Measurements from ENCODE around the gene PAN2. TPM values are rescaled to one million over a fixed set of nuclear protein-coding genes. Genes with fewer than 3 reads are reported as not detected.

The PAN2 gene
- total RNA-seq, 1 donor = 13.0 TPM

GRCh38 chr12:56317675-56318074, 16.1 kb downstream of the PAN2 start:
- H3K4me3 ChIP-seq (ENCODE audit: low read depth, low read length) = no peak overlapping the region
- DNase-seq (ENCODE audit: low read depth) = no peak
- TF ChIP-seq CTCF (IDR thresholded peaks at IDR 0.05; ENCODE audit: insufficient read depth, low read depth, low read length) = no peak

GRCh38 chr12:56315622-56316473, 18.0 kb downstream of the PAN2 start, which contains the start of gene CNPY2:
Gene CNPY2, minus strand, starts transcription at chr12:56315988. Its CDS starts 771 bp downstream, at chr12:56315217.
- TF ChIP-seq CTCF (IDR thresholded peaks at IDR 0.05; ENCODE audit: insufficient read depth, low read depth, low read length) = no peak
- peak; percentile 98 for DNase-seq (ENCODE audit: low read depth)
- H3K4me3 ChIP-seq (ENCODE audit: low read depth, low read length) = peak within 1 kb of the TSS; percentile 84

DNA sequence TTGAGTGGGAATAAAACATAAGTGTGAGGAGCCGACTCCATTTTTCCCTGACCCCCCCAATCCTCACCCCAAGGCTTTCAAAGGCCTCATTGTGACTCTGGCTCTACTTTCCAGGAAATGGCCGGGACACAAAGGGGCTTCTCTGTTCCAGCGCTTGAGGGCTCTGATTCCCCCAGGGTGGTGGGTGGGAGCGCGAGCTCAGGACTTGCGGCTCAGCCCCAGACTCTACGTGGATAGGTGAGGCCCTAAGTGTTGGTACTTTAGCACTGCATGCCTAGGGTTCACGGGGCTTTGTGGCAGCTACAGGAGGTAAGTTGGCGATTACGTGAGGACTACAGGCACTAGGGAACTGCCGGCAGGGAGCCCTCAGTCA, 18.6 kb downstream of the PAN2 start:
- peak overlapping the region; percentile 84 for H3K4me3 ChIP-seq (ENCODE audit: low read depth, low read length)
- TF ChIP-seq CTCF (IDR thresholded peaks at IDR 0.05; ENCODE audit: insufficient read depth, low read depth, low read length) = no peak
- no peak for DNase-seq (ENCODE audit: low read depth)

DNA sequence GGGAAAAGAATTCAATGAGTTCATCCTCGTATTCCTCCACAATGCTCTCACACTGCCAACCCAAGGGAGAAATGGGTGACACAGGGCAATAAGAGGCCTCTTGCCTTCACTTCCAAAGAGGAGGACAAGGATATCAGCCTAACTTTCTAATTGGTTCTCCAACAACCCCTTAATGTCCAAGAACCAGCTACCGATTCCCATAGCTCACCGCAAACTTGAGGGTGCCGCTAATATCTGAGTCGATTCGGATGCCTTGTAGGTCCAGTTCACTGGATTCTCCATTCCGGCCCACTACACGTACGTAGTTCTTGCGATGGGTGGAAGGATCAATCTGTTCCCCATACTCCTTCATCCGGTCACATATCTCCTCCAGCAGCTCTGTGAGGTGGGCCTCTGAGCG, 22.8 kb downstream of the PAN2 start:
- no peak overlapping the region for H3K4me3 ChIP-seq (ENCODE audit: low read depth, low read length)
- TF ChIP-seq CTCF (IDR thresholded peaks at IDR 0.05; ENCODE audit: insufficient read depth, low read depth, low read length) = no peak
- no peak for DNase-seq (ENCODE audit: low read depth)

DNA sequence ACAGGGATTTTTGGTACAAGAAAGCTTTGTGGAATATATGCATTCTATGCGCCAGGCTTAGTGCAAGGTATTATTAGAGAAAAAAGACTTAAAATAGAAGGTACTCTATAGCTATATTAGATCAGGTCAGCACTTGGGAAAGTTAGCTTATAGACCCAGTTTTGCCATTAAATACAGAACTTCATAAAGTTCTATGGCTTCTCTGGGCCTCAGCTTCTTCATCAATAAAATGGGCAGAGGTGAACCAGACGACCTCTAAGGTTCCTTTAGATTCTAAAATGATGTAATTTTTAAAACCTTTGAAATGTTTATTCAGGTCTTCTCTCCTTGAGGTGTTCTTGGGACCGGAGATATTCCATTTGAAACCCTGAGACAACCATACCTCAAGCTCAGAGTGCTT, 25.1 kb downstream of the PAN2 start:
- H3K4me3 ChIP-seq (ENCODE audit: low read depth, low read length) = no peak overlapping the region
- no peak for DNase-seq (ENCODE audit: low read depth)
- TF ChIP-seq CTCF (IDR thresholded peaks at IDR 0.05; ENCODE audit: insufficient read depth, low read depth, low read length) = no peak

DNA sequence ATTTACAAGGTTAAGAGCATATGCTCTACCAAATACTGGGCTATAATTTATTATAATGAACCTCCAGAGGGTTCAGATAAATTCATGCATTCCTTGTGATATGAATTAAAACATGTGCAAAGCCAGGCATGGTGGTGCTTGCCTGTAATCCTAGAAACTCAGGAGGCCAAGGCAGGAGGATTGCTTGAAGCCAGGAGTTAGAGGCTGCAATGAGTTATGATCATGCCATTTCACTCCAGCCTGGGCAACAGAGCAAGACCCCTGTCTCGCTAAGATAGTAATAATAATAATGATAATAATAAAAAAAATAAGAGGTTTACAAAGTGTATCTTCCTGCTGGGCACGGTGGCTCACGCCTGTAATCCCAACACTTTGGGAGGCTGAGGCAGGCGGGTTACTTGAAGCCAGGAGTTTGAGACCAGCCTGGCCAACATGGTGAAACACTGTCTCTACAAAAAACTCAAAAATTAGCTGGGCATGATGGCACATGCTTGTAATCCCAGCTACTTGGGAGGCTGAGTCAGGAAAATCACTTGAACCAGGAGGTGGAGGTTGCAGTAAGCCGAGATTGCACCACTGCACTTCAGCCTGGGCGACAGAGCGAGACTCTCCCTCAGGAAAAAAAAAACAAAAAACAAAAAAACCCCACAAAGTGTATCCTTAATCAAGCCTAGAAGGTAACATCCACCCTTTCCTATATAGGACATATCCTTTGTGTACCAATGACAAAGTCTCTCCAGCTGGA, 26.4 kb downstream of the PAN2 start:
- TF ChIP-seq CTCF (IDR thresholded peaks at IDR 0.05; ENCODE audit: insufficient read depth, low read depth, low read length) = no peak
- H3K4me3 ChIP-seq (ENCODE audit: low read depth, low read length) = no peak overlapping the region
- no peak for DNase-seq (ENCODE audit: low read depth)

Measured in fibroblast of villous mesenchyme (primary cell).